HEK293 (cell line): ENCODE measurements around the gene PCYOX1L.

ENCODE experiments used
- ZNF449 ChIP-seq: fragments of 450-650 bp; formaldehyde crosslinking; IDR thresholded peaks from 2 replicates; pipeline ENCODE4 v1.5.1; 2017; ENCODE audit warnings: missing biosample characterization, mild to moderate bottlenecking, missing genetic modification characterization, moderate library complexity
- ZNF549 ChIP-seq: fragments of 450-650 bp; IDR thresholded peaks from 2 replicates; pipeline ENCODE4 v1.5.1; 2018; ENCODE audit warnings: missing biosample characterization, missing genetic modification characterization, mild to moderate bottlenecking, inconsistent platforms, moderate library complexity
- ZNF624 ChIP-seq: fragments of 450-650 bp; formaldehyde crosslinking; IDR thresholded peaks from 2 replicates; pipeline ENCODE4 v1.5.1; 2017; ENCODE audit warnings: missing biosample characterization, missing genetic modification characterization
- ZNF792 ChIP-seq: fragments of 450-650 bp; formaldehyde crosslinking; IDR thresholded peaks from 2 replicates; pipeline ENCODE4 v1.5.1; 2016; ENCODE audit warnings: missing biosample characterization, missing genetic modification characterization

GRCh38 chr5:149406979-149407306 lies 49.1 kb downstream of the PCYOX1L start:
- no peak for TF ChIP-seq ZNF549 (tag by site-specific recombination)
- TF ChIP-seq ZNF624 (tag by site-specific recombination) = no peak
- no peak for TF ChIP-seq ZNF449 (tag by site-specific recombination)
- TF ChIP-seq ZNF792 (tag by site-specific recombination) = no peak
